SK-N-SH (cell line): ENCODE data around the gene GPT2. TPM values are rescaled to one million over a fixed set of nuclear protein-coding genes. Genes with fewer than 3 reads are reported as not detected.

Experiments
- CTCF ChIA-PET: fragments of 300-600, 350-600 bp; formaldehyde crosslinking; extraction: SDS; loops from one replicate; lab custom pipeline; 2021; lab: Yijun Ruan, JAX
- POLR2A ChIA-PET: fragments of 350-600 bp; sonication (Branson Sonifier 250); formaldehyde crosslinking; extraction: SDS; loops from one replicate; lab custom pipeline; 2020; ENCODE audit warnings: antibody characterized with exemption, inconsistent platforms; lab: Yijun Ruan, JAX
- DNase-seq: peaks from one replicate; pipeline ENCODE4 v3.0.0; 2012
- H2AFZ ChIP-seq: fragments of 200-600 bp; sonication (generic); 2 replicates; pipeline ENCODE4 v1.8.1; 2016; ENCODE audit warnings: antibody characterized with exemption, mild to moderate bottlenecking, low read depth
- H3F3A ChIP-seq: fragments of 200-600 bp; sonication (generic); replicated peaks from 2 replicates; pipeline ENCODE3; 2016; ENCODE audit warnings: antibody characterized with exemption, mild to moderate bottlenecking; ENCODE audit not compliant: insufficient read depth
- H3K27ac ChIP-seq, 2 experiments: fragments of 200-500 bp in 1 of 2; fragments of 200-600 bp in 1 of 2; sonication (Bioruptor generic) in 1 of 2; sonication (generic), shearing (Covaris generic) in 1 of 2; 2 replicates each; pipeline versions ENCODE4 v1.5.1 to v1.6.1; 2014 to 2016; ENCODE audit warnings: low read depth in 2 of 2, inconsistent platforms in 1 of 2, low read length in 1 of 2, mild to moderate bottlenecking in 1 of 2, mixed read lengths in 1 of 2
- H3K27me3 ChIP-seq: fragments of 200-600 bp; sonication (generic), shearing (Covaris generic); 2 replicates; pipeline ENCODE4 v1.6.1; 2016; ENCODE audit warnings: mixed run types; ENCODE audit not compliant: insufficient read depth
- H3K36me3 ChIP-seq, 2 experiments: fragments of 200-500 bp in 1 of 2; fragments of 200-600 bp in 1 of 2; sonication (Bioruptor generic) in 1 of 2; sonication (generic) in 1 of 2; replicated peaks in 1 of 2; 2 replicates each; pipeline versions ENCODE3 to v1.5.1; 2014 to 2016; ENCODE audit warnings: low read length in 1 of 2, mild to moderate bottlenecking in 1 of 2; ENCODE audit not compliant: insufficient read depth in 2 of 2, control insufficient read depth in 1 of 2
- H3K4me1 ChIP-seq, 2 experiments: fragments of 200-500 bp in 1 of 2; fragments of 200-600 bp in 1 of 2; sonication (Bioruptor generic) in 1 of 2; sonication (generic), shearing (Covaris generic) in 1 of 2; 2 replicates each; pipeline versions ENCODE4 v1.5.1 to v1.6.1; 2014 to 2016; ENCODE audit warnings: low read depth in 1 of 2, low read length in 1 of 2, mixed run types in 1 of 2; ENCODE audit not compliant: insufficient read depth in 2 of 2, control insufficient read depth in 1 of 2
- H3K4me2 ChIP-seq: fragments of 200-600 bp; sonication (generic), shearing (Covaris generic); 2 replicates; pipeline ENCODE4 v1.6.1; 2017; ENCODE audit warnings: mixed run types
- H3K4me3 ChIP-seq, 2 experiments: fragments of 200-500 bp in 1 of 2; fragments of 200-600 bp in 1 of 2; sonication (Bioruptor generic) in 1 of 2; sonication (generic), shearing (Covaris generic) in 1 of 2; 2 replicates each; pipeline versions ENCODE4 v1.5.1 to v1.8.1; 2014 to 2016; ENCODE audit warnings: low read depth in 2 of 2, inconsistent platforms in 1 of 2, low read length in 1 of 2, mild to moderate bottlenecking in 1 of 2, mixed read lengths in 1 of 2, moderate library complexity in 1 of 2
- H3K79me2 ChIP-seq: fragments of 200-600 bp; sonication (generic); 2 replicates; pipeline ENCODE4 v1.8.1; 2017; ENCODE audit warnings: mild to moderate bottlenecking; ENCODE audit not compliant: insufficient read depth
- H3K9ac ChIP-seq: fragments of 200-600 bp; sonication (generic); 2 replicates; pipeline ENCODE4 v1.6.1; 2017; ENCODE audit warnings: mixed run types
- H3K9me2 ChIP-seq: fragments of 200-600 bp; sonication (generic); 2 replicates; pipeline ENCODE4 v1.6.1; 2017; ENCODE audit warnings: mixed run types
- H3K9me3 ChIP-seq: fragments of 200-600 bp; sonication (generic); 2 replicates; pipeline ENCODE4 v1.6.1; 2017; ENCODE audit warnings: mixed run types, mild to moderate bottlenecking, moderate library complexity
- H4K20me1 ChIP-seq: fragments of 200-600 bp; sonication (generic); 2 replicates; pipeline ENCODE4 v1.6.1; 2017; ENCODE audit warnings: mild to moderate bottlenecking, mixed run types; ENCODE audit not compliant: insufficient read depth
- CHD2 ChIP-seq: fragments of 150-350 bp; IDR thresholded peaks from 2 replicates; pipeline ENCODE4 v1.6.1; 2018; ENCODE audit warnings: low read length; ENCODE audit not compliant: partially characterized antibody
- EP300 ChIP-seq, 2 experiments: IDR thresholded peaks; 2 replicates each; pipeline versions ENCODE4 v1.4.0 to v1.6.1; 2012; ENCODE audit warnings: borderline replicate concordance in 1 of 2, low read depth in 1 of 2, low read length in 1 of 2
- EZH2phosphoT487 ChIP-seq: fragments of 200-600 bp; sonication (generic); IDR thresholded peaks from 2 replicates; pipeline ENCODE4 v1.6.1; 2017; ENCODE audit warnings: low read depth, mixed run types, mild to moderate bottlenecking, antibody characterized with exemption, moderate library complexity, borderline replicate concordance
- FOSL2 ChIP-seq: IDR thresholded peaks from 2 replicates; pipeline ENCODE4 v1.4.0; 2012; ENCODE audit warnings: low read depth, mild to moderate bottlenecking, moderate library complexity, borderline replicate concordance
- GABPA ChIP-seq: IDR thresholded peaks from 2 replicates; pipeline ENCODE4 v1.4.0; 2012; ENCODE audit warnings: low read depth, mild to moderate bottlenecking
- GATA2 ChIP-seq: sonication (generic); formaldehyde crosslinking; IDR thresholded peaks from 2 replicates; pipeline ENCODE4 v1.5.0; 2020; ENCODE audit warnings: mild to moderate bottlenecking, missing genetic modification reagents
- MEF2A ChIP-seq: IDR thresholded peaks from 2 replicates; pipeline ENCODE4 v1.4.0; 2012; ENCODE audit warnings: low read depth, borderline replicate concordance
- RFX5 ChIP-seq: IDR thresholded peaks from 2 replicates; pipeline ENCODE4 v1.6.1; 2012; ENCODE audit warnings: mild to moderate bottlenecking, improper control_type of control experiment, low read length
- SIN3A ChIP-seq: IDR thresholded peaks from 2 replicates; pipeline ENCODE4 v1.6.1; 2012; ENCODE audit warnings: low read depth, mild to moderate bottlenecking, low read length, moderate library complexity, borderline replicate concordance
- SMC3 ChIP-seq: IDR thresholded peaks from 2 replicates; pipeline ENCODE4 v1.6.1; 2012; ENCODE audit warnings: low read depth, low read length, improper control_type of control experiment
- TEAD4 ChIP-seq: IDR thresholded peaks from 2 replicates; pipeline ENCODE4 v1.4.0; 2012; ENCODE audit warnings: mild to moderate bottlenecking, borderline replicate concordance; ENCODE audit not compliant: insufficient read depth
- USF2 ChIP-seq: fragments of 150-350 bp; IDR thresholded peaks from 2 replicates; pipeline ENCODE4 v1.6.1; 2017; ENCODE audit warnings: antibody characterized with exemption, low read length, low read depth, borderline replicate concordance
- WGBS: methylation state at CpG from one replicate; pipeline ENCODE4 v1.1.6; 2017; ENCODE audit warnings: low lambda C conversion rate; 5-methylcytosine and 5-hydroxymethylcytosine counted together
- polyA plus RNA-seq, 3 experiments: library from polyadenylated mRNA; depleted of rRNA; stranded (reverse); fragments of >200 nt; gene quantifications; 2 replicates each; pipeline ENCODE4 v1.2.3, GENCODE V29; 2012
- TF ChIP-seq, protein P1 (sequence below): fragments of 200-600 bp; sonication (generic); IDR thresholded peaks from 2 replicates; pipeline ENCODE4 v1.6.1; 2017; ENCODE audit warnings: antibody characterized with exemption, mild to moderate bottlenecking, moderate library complexity
- TF ChIP-seq, protein P2 (sequence below): IDR thresholded peaks from 2 replicates; pipeline ENCODE4; 2012
- TF ChIP-seq, protein P3 (sequence below): IDR thresholded peaks from 2 replicates; pipeline ENCODE4 v1.4.0; 2012; ENCODE audit warnings: low read depth

GPT2 gene
- polyA plus RNA-seq, 1 of the 3 experiments (the other 2 are of a cell fraction) = 19.9 TPM

DNA sequence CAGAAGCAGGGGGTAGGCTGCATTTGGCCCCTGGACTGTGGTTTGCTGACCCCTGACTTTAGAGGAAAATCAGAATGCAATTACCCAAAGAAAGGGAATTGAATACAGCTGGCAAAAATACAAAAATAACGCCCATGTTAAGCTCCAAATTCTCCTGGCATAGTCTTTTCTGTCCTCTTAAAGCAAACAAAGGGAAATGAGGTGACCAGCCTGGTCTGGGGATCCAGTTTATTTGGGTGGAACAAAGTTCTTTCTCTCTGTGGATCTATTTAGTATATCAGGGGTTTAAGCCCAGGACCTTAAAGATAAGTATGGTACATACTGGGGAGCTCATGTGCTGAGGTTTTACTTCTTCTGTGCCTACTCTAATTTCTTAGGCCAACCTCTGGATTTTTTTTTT, 65.8 kb downstream of the GPT2 start:
- WGBS = 71% methylated on average over 1 of the region's 1 CpG
- TF ChIP-seq CHD2 (no peak), EZH2phosphoT487 (no peak), MEF2A (no peak), SMC3 (no peak), FOSL2 (no peak), TEAD4 (no peak), GABPA (no peak), SIN3A (no peak), GATA2 (CRISPR knock-in tag) (no peak), USF2 (no peak)
- TF ChIP-seq, protein P1, sequence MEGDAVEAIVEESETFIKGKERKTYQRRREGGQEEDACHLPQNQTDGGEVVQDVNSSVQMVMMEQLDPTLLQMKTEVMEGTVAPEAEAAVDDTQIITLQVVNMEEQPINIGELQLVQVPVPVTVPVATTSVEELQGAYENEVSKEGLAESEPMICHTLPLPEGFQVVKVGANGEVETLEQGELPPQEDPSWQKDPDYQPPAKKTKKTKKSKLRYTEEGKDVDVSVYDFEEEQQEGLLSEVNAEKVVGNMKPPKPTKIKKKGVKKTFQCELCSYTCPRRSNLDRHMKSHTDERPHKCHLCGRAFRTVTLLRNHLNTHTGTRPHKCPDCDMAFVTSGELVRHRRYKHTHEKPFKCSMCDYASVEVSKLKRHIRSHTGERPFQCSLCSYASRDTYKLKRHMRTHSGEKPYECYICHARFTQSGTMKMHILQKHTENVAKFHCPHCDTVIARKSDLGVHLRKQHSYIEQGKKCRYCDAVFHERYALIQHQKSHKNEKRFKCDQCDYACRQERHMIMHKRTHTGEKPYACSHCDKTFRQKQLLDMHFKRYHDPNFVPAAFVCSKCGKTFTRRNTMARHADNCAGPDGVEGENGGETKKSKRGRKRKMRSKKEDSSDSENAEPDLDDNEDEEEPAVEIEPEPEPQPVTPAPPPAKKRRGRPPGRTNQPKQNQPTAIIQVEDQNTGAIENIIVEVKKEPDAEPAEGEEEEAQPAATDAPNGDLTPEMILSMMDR = no peak
- TF ChIP-seq, protein P2, sequence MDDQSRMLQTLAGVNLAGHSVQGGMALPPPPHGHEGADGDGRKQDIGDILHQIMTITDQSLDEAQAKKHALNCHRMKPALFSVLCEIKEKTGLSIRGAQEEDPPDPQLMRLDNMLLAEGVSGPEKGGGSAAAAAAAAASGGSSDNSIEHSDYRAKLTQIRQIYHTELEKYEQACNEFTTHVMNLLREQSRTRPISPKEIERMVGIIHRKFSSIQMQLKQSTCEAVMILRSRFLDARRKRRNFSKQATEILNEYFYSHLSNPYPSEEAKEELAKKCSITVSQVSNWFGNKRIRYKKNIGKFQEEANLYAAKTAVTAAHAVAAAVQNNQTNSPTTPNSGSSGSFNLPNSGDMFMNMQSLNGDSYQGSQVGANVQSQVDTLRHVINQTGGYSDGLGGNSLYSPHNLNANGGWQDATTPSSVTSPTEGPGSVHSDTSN = no peak
- TF ChIP-seq, protein P3, sequence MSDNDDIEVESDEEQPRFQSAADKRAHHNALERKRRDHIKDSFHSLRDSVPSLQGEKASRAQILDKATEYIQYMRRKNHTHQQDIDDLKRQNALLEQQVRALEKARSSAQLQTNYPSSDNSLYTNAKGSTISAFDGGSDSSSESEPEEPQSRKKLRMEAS = no peak

DNA sequence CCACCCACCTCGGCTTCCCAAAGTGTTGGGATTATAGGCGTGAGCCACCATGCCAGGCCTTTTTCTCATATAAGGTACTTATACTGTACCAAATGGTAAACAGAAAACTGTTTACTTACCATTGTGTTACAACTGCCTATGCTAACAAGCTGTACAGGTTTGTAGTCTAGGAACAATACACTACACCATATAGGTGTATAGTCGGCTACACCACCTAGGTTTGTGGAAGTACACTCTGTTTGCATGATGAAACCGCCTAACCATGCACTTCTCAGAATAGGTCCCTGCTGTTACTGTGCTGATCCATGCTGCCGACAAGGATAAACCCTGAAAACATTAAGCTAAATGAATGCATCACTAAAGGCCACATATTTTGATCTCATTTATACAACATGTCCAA, 70.4 kb downstream of the GPT2 start:
- Histone ChIP-seq H3K4me1 (no peaks in the 10 kb centered on the region), H3K27ac (no peak overlapping the region), H3K36me3 (peaks cover 41 to 50% of the 10 kb centered on the region in 2 experiments), H3F3A (peaks cover 18% of the 10 kb centered on the region), H4K20me1 (peaks cover 5% of the 10 kb centered on the region; the same call in 1 of the 2 replicates), H3K9me2 (no peaks in the 10 kb centered on the region), H3K4me2 (no peak overlapping the region), H2AFZ (no peak overlapping the region), H3K9ac (no peak overlapping the region), H3K27me3 (no peaks in the 10 kb centered on the region), H3K79me2 (peaks cover 6% of the 10 kb centered on the region; the same call in 1 of the 2 replicates), H3K9me3 (no peaks in the 10 kb centered on the region), H3K4me3 (no peak overlapping the region)
- DNase-seq = no peak
- WGBS = 95% methylated on average over 5 of the region's 5 CpGs
- ChIA-PET CTCF (interaction anchor here (1.0 kb wide), 1 partner anchor 101 kb away, joined by 3 read pairs; no protein-coding TSS in a partner anchor), POLR2A (no interaction called here)
- TF ChIP-seq EP300 (IDR thresholded peaks at IDR 0.05; ENCODE audit: borderline replicate concordance in 1 of 2, low read depth in 1 of 2, low read length in 1 of 2) (no peak), SMC3 (no peak), RFX5 (no peak)
- TF ChIP-seq, protein P2 = no peak

More for the DNA sequence above, 65.8 kb downstream of the GPT2 start:
- Histone ChIP-seq H4K20me1 (no peaks in the 10 kb centered on the region), H3K9me3 (no peaks in the 10 kb centered on the region), H3K79me2 (no peaks in the 10 kb centered on the region), H3K27me3 (no peaks in the 10 kb centered on the region), H3K4me2 (no peak overlapping the region), H3F3A (no peaks in the 10 kb centered on the region), H3K4me3 (no peak overlapping the region), H3K9ac (no peak overlapping the region), H2AFZ (no peak overlapping the region), H3K27ac (no peak overlapping the region), H3K4me1 (no peaks in the 10 kb centered on the region), H3K36me3 (peaks cover 3 to 11% of the 10 kb centered on the region in 2 experiments), H3K9me2 (no peaks in the 10 kb centered on the region)
- no peak for DNase-seq
- ChIA-PET POLR2A (no interaction called here), CTCF (interaction anchor here (1.0 to 1.1 kb wide), 2 partner anchors 88 to 1215 kb away, joined by 3 to 4 read pairs; no protein-coding TSS in a partner anchor)
